ENCODE measurements around the gene ATP7A. TPM values are rescaled to one million over a fixed set of nuclear protein-coding genes. Genes with fewer than 3 reads are reported as not detected.

ATP7A gene
- total RNA-seq, 1 experiment from 2014 or later, result 6.3 TPM

DNA sequence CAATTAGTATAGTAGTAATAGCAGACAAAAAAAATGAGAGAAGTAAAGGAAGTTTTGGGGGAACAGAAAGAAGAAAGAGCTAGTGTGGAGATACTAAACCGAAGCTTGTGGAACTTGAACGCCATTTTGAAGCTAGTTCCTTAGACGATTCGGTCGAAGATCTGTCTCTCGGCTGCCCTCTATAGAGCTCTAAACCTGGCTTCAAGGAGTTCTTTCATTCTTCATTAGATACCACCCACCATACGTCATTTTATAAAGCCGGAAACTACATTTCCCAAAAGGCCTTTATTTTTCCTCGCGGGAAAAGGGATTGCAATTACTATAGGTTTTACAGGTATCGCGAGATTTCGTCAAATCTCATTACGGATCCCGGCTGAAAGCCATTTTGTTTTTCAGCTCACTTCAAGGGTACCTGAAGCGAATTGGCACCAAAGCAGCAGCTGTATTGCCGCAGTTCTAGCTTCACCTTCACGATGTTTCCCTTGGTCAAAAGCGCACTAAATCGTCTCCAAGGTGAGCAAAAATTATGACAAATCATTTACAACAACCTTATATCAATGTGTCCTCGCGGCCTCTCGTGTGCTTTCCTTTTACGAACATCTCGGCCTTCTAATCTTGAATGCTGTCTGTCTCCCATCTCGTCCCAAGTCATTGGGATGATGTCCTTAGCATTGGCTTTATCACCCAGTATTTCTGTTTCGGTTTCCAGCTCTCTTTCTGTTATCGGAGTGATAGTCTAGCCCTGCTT is 11.2 kb upstream of the ATP7A start, which contains the start of gene COX7B (continued):
- TF ChIP-seq, protein P1, sequence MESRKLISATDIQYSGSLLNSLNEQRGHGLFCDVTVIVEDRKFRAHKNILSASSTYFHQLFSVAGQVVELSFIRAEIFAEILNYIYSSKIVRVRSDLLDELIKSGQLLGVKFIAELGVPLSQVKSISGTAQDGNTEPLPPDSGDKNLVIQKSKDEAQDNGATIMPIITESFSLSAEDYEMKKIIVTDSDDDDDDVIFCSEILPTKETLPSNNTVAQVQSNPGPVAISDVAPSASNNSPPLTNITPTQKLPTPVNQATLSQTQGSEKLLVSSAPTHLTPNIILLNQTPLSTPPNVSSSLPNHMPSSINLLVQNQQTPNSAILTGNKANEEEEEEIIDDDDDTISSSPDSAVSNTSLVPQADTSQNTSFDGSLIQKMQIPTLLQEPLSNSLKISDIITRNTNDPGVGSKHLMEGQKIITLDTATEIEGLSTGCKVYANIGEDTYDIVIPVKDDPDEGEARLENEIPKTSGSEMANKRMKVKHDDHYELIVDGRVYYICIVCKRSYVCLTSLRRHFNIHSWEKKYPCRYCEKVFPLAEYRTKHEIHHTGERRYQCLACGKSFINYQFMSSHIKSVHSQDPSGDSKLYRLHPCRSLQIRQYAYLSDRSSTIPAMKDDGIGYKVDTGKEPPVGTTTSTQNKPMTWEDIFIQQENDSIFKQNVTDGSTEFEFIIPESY (IDR thresholded peaks at IDR 0.05; ENCODE audit: extremely low read depth, insufficient replicate concordance, low read length), result peak; percentile 99
- peak; percentile 71 for TF ChIP-seq SP1 (IDR thresholded peaks at IDR 0.05; ENCODE audit: low read depth)
- TF ChIP-seq CEBPB (IDR thresholded peaks at IDR 0.05; ENCODE audit: low read depth), result no peak
- TF ChIP-seq SIN3A (IDR thresholded peaks at IDR 0.05; ENCODE audit: low read depth), result peak; percentile 76
- TF ChIP-seq RAD21 (IDR thresholded peaks at IDR 0.05; ENCODE audit: low read depth), result peak; percentile 49
- peak; percentile 66; the same call in 1 of the 2 replicates for TF ChIP-seq CBX3 (IDR thresholded peaks at IDR 0.05; ENCODE audit: low read depth)
- peak; percentile 88 for TF ChIP-seq POLR2AphosphoS5 (IDR thresholded peaks at IDR 0.05; ENCODE audit: low read depth, low read length)
- TF ChIP-seq ELF1 (IDR thresholded peaks at IDR 0.05; ENCODE audit: borderline replicate concordance, low read depth), result no peak
- TF ChIP-seq EZH2 (IDR thresholded peaks at IDR 0.05), result no peak

DNA sequence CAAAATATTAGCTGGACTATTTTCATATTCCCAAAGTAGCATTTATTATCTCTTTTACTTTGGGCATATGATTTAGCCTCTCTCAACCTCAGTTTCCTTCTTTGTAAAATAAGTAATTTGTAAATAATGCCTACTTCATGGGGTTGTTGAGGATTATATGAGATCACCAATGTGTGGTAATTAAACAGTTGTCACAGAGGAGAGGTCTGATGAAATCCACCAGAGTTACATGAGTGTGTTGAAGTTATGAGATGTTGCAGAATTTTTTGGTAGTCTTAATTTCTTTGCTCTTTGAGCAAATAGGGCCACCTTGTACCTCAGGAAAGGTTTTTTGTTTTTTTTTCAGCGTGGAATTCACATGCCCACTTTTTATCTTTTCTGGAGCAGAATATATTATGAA is 9.8 kb upstream of the ATP7A start:
- Histone ChIP-seq H3K4me1 (ENCODE audit: control insufficient read depth in 1 of 2, insufficient read depth in 2 of 2, low read length in 2 of 2) (peaks cover 0 to 9% of the 10 kb centered on the region in 2 experiments; a peak in 3 of 4 replicates), H3K27ac (ENCODE audit: low read depth, low read length) (no peak overlapping the region), H3K79me2 (ENCODE audit: insufficient read depth, low read length) (peaks cover 44% of the 10 kb centered on the region), H3K36me3 (ENCODE audit: control insufficient read depth in 1 of 2, insufficient read depth in 2 of 2, low read length in 2 of 2) (peaks cover 4 to 7% of the 10 kb centered on the region in 2 experiments; a peak in 3 of 4 replicates), H3K4me2 (ENCODE audit: low read length) (peak overlapping the region; percentile 75), H3K9me3 (ENCODE audit: control insufficient read depth in 1 of 2, insufficient read depth in 1 of 2, low read depth in 1 of 2, low read length in 2 of 2) (no peaks in the 10 kb centered on the region), H4K20me1 (ENCODE audit: insufficient read depth) (no peaks in the 10 kb centered on the region), H3K9ac (ENCODE audit: low read length) (peak overlapping the region; percentile 93), H3K27me3 (ENCODE audit: insufficient read depth, low read length) (no peaks in the 10 kb centered on the region), H3K4me3 (replicated peaks in 1 of 2; ENCODE audit: low read depth in 1 of 2, low read length in 2 of 2) (peak overlapping the region; percentile 77 to 81), H3K9me2 (ENCODE audit: insufficient read depth) (no peaks in the 10 kb centered on the region), H2AFZ (ENCODE audit: low read depth, low read length, poor library complexity, severe bottlenecking) (no peak overlapping the region)
- ChIA-PET RAD21 (ENCODE audit: low non-redundant PET in 1 of 2, low total read pairs in 2 of 2, uncharacterized antibody in 2 of 2, unreplicated experiment in 2 of 2) (no interaction called here), POLR2A (interaction anchor here (1.9 kb wide), 1 partner anchor 10 kb away, joined by 5 read pairs; the partner anchor contains the start of gene ATP7A), CTCF (interaction anchor here (2.7 kb wide), 1 partner anchor 9 kb away, joined by 9 read pairs; the partner anchor contains the start of gene ATP7A)
- no peak for DNase-seq (ENCODE audit: low read depth, low spot score)
- intact Hi-C loops (cut with micrococcal nuclease), result no loop called here
- no peak for ATAC-seq
- BruUV-seq (replicated peaks), result no TSS peak
- TF ChIP-seq SRF (IDR thresholded peaks at IDR 0.05; ENCODE audit: low read depth) (no peak), SIN3A (IDR thresholded peaks at IDR 0.05; ENCODE audit: low read depth) (no peak), ZNF274 (IDR thresholded peaks at IDR 0.05; ENCODE audit: low read depth, low read length) (no peak), POLR2A (IDR thresholded peaks at IDR 0.05; ENCODE audit: borderline replicate concordance, extremely low read depth, insufficient read depth, insufficient read length) (no peak), JUND (IDR thresholded peaks at IDR 0.05) (no peak), TCF7L2 (IDR thresholded peaks at IDR 0.05; ENCODE audit: borderline replicate concordance, extremely low read depth, insufficient read depth, insufficient read length) (no peak), ATF3 (IDR thresholded peaks at IDR 0.05) (no peak), CEBPB (IDR thresholded peaks at IDR 0.05; ENCODE audit: low read depth) (no peak), ELF1 (IDR thresholded peaks at IDR 0.05; ENCODE audit: borderline replicate concordance, low read depth) (no peak), EZH2phosphoT487 (IDR thresholded peaks at IDR 0.05; ENCODE audit: borderline replicate concordance) (no peak), FOSL1 (IDR thresholded peaks at IDR 0.05; ENCODE audit: low read depth) (no peak)
- TF ChIP-seq, protein P1 (IDR thresholded peaks at IDR 0.05; ENCODE audit: extremely low read depth, insufficient replicate concordance, low read length), result no peak
